GM03348 (cell line): Measurements from ENCODE around the gene HSP90AB1.
A peak's percentile ranks its signal among the peaks of the same experiment; 100 is the strongest.

ENCODE experiments used
- DNase-seq: peaks from one replicate; pipeline ENCODE4 v3.0.0; 2012; ENCODE audit warnings: low spot score

HSP90AB1 gene

GRCh38 chr6:44255871-44256774, 9.2 kb downstream of the HSP90AB1 start:
- DNase-seq = no peak

DNA sequence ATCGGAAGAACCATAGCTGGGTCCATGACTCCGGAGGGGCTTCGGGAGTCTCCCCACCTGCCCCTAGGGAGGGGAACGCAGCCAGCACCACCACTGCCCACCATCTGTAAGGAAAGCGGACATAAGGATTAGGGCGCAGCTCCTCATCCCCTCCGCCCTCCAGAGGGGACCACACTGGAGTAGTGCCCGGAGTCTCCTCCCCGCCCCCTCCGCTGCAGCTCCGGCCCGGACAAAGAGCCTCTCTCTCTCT, 9.8 kb downstream of the HSP90AB1 start:
- no peak for DNase-seq

GRCh38 chr6:44257025-44257752, 10.3 kb downstream of the HSP90AB1 start, which contains the start of gene SLC35B2:
Gene SLC35B2 (minus strand): TSS chr6:44257528. CDS start chr6:44257410, 118 bp downstream.
- peak; percentile 95 for DNase-seq

- DNase-seq = no peak
Measured at GRCh38 chr6:44257753-44258324, 10.9 kb downstream of the HSP90AB1 start.

GRCh38 chr6:44258325-44258863, 11.5 kb downstream of the HSP90AB1 start:
- no peak for DNase-seq

DNA sequence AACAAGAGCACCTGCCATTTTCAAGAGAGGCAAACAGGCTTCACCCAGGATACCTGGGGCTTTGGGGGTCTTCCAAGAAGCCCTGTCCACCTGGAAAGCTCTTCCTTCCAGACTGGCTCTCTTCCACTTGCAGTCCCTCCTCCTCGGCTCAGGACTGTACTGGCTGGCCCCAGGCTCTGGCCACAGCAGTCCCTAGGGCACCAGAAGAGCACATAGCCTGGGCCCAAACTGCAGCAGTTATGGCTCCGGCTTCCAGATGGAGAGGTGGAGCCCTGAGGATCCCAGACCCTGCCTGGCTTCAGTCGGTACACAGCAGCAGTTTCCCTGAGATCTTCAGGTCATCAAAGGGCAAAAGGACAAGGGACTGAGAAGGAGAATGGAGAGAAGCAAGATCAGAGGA, 12.0 kb downstream of the HSP90AB1 start:
- no peak for DNase-seq

DNA sequence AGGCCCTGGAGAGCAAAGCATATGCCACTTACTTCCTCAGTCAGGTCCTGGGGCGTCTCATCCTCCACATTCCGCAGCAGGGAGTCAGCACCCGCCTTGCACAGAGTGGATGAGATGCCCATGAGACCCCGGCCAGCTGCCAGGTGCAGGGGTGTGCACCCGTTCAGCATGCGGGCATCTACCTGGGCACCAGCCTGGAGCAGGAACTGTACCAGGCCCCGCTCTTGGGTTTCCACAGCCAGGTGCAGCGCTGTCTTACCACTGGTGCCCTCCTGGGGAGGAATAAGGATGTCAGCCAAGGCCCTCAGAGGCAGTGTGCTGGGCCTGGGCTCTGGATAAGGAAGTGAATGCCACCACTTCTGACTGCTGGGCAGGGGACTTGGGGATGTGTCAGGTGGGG, 13.1 kb downstream of the HSP90AB1 start:
- no peak for DNase-seq

- DNase-seq = no peak
Measured at GRCh38 chr6:44260451-44261297, 13.8 kb downstream of the HSP90AB1 start.

DNA sequence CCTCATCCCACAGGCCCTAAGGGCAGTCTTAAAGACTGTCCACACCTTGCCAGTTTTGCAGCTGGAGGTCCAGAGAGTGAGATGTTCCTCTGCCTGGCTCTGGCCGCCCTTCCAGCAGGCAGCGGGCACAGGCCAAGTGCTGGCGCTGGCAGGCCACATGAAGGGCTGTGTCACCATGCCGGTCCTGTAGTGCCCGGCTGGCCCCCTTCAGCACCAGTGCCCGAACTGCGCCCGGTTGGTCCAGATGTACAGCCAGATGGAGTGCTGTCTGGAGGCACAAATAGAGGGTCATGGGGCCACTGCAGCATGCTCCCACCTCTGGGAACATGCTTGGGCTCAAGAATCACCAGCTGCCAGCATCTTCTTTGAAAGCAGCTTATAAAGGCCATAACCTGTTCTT, 14.7 kb downstream of the HSP90AB1 start:
- DNase-seq = no peak

GRCh38 chr6:44262467-44263353, 15.8 kb downstream of the HSP90AB1 start:
- no peak for DNase-seq

GRCh38 chr6:44263354-44264100, 16.6 kb downstream of the HSP90AB1 start:
- DNase-seq = no peak

- no peak for DNase-seq
Measured at GRCh38 chr6:44264154-44265006, 17.5 kb downstream of the HSP90AB1 start.

GRCh38 chr6:44265007-44265721, 18.3 kb downstream of the HSP90AB1 start, which contains the start of gene NFKBIE:
Gene NFKBIE (minus strand): TSS chr6:44265551. CDS start chr6:44265346, 205 bp downstream.
- peak; percentile 99 for DNase-seq

DNA sequence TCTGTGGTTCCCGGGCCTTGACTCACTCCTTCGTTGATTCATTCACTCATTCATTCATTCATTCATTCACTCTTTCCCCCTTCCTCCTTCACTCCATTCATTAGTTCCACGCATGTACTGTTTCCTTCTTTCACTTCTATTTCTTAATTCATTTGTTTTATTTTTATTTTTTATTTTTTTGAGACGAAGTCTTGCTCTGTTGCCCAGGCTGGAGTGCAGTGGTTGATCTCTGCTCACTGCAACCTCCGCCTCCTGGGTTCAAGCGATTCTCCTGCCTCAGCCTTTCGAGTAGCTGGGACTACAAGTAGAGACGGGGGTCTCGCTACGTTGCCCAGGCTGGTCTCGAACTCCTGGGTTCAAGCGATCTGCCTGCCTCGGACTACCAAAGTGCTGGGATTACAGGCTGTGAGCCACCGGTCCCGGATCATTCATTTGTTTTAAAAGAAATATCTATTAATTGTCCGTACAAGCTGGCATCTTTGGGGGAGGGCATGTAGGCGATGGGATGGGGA, 18.9 kb downstream of the HSP90AB1 start:
- DNase-seq = no peak

GRCh38 chr6:44266347-44266746, 19.4 kb downstream of the HSP90AB1 start:
- DNase-seq = no peak

DNA sequence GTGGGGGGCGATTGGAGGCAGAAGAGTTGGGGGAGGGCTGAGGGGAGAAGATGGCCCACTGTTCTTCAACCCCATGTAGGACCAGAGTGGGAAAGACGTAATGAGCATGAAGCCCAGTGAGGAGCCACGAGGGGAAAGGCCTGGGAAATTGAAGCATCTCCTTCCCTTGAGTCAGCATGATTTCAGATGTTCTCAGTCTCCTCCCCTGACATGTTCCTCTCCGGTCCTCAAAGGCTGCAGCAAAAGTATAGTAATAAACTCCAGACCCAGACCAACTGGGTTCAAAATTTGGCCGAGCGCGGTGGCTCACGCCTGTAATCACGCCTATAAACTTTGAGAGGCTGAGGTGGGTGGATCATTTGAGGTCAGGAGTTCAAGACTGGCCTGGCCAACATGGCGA, 20.4 kb downstream of the HSP90AB1 start:
- no peak for DNase-seq

DNA sequence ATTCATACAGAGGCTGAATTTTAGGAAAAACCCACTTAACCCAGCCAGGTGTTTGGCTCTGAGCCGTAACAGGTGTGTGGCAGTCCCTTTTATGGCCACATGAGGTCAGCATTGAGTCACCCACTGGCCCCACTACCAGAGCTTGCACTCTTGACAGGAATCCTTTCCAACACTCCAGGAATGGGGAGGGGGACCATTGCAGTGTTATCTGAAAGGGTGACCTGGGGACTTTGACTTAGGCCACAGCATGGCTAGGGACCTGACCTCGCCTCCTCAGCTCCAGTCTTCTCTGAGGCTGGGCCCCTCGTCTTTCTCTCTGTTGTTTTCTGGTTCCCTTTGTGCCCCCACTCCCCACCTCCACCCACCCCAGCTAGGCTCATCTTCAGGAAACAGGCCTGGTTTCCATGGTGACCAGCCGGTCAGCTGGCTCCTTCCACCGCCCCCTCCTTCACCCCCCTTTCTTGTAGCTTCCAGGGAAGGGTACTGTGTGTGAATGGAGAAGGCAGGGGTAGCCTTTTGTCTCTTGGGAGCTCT, 21.3 kb downstream of the HSP90AB1 start:
- peak; percentile 73 for DNase-seq
